ENCODE results near the gene CDK5. TPM values are rescaled to one million over a fixed set of nuclear protein-coding genes. Genes with fewer than 3 reads are reported as not detected.
"Not testable (repeated sequence)": the region's sequence is repeated elsewhere in the genome, so short reads cannot be mapped to it uniquely, and the experiment has no call there.

The CDK5 gene
- total RNA-seq, 2 donors from 2014 or later, result 22.2 to 25.2 TPM

- peak; percentile 67 for TF ChIP-seq CTCF (conservative IDR thresholded peaks at IDR 0.05)
- peaks cover 9% of the 10 kb centered on the region for H3K4me1 ChIP-seq (ENCODE audit: control insufficient read depth, insufficient read depth, low read length)
- H3K9ac ChIP-seq (ENCODE audit: extremely low read depth, low read length, poor library complexity, severe bottlenecking), result peak within 1 kb of the TSS; percentile 83
- H3K27me3 Mint-ChIP-seq (ENCODE audit: insufficient read depth), result peaks cover 21% of the 10 kb centered on the region
- H3K4me3 ChIP-seq (ENCODE audit: low read length), result peak within 1 kb of the TSS; percentile 93
- H3K4me1 Mint-ChIP-seq, result peaks cover 27% of the 10 kb centered on the region
- peaks cover 4% of the 10 kb centered on the region for H3K36me3 ChIP-seq (ENCODE audit: control insufficient read depth, insufficient read depth, low read length)
- H3K27ac ChIP-seq (ENCODE audit: low read depth, low read length), result peak within 1 kb of the TSS; percentile 42
- H3K9me3 ChIP-seq (ENCODE audit: control insufficient read depth, low read length), result no peaks in the 10 kb centered on the region
- H3K27me3 ChIP-seq (ENCODE audit: control insufficient read depth, insufficient read depth, low read length, poor library complexity, severe bottlenecking), result no peaks in the 10 kb centered on the region
- peak within 1 kb of the TSS; percentile 99 for H3K27ac Mint-ChIP-seq
- DNase-seq, result peak; percentile 99
- WGBS, 2 experiments (ENCODE audit: insufficient coverage in 1 of 2, insufficient read length in 1 of 2), result 0 to 1% methylated on average over 32 to 53 of the region's 53 CpGs
- no peaks in the 10 kb centered on the region for H3K36me3 Mint-ChIP-seq (ENCODE audit: low read depth)
- H3K9me3 Mint-ChIP-seq, result no peaks in the 10 kb centered on the region
- peak within 1 kb of the TSS; percentile 86 for H3K4me3 Mint-ChIP-seq
Observed at GRCh38 chr7:151028131-151028947, 29.4 kb downstream of the CDK5 start, which contains the start of gene ABCB8. TSS of gene ABCB8 (plus strand) at chr7:151028450. CDS start at chr7:151028516, 66 bp downstream.

DNA sequence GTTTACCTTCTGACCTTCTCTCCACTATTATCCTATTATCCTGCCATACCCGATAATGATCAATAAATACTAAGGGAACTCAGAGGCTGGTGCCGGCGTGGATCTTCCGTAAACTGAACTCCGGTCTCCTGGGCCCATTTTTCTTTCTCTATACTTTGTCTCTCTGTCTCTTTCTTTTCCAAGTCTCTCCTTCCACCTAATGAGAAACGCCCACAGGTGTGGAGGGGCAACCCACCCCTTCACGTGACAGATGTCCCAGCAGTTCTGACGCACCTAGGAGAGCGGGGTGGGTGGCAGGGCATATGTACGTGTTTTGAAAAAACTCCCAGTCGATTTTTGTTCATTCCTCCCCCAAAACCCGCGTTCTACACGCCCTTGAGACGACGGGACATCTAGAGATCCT lies 30.0 kb downstream of the CDK5 start:
- WGBS, 2 experiments (ENCODE audit: insufficient coverage in 1 of 2, insufficient read length in 1 of 2), result 8 to 17% methylated on average over 5 to 16 of the region's 16 CpGs

GRCh38 chr7:151026771-151027727 lies 30.6 kb downstream of the CDK5 start:
- Mint-ChIP-seq H3K4me3 (peak overlapping the region; percentile 86), H3K4me1 (peaks cover 27% of the 10 kb centered on the region), H3K27ac (peak overlapping the region; percentile 99), H3K27me3 (ENCODE audit: insufficient read depth) (peaks cover 28% of the 10 kb centered on the region)
- not testable (repeated sequence) for H3K27me3 ChIP-seq (ENCODE audit: control insufficient read depth, insufficient read depth, low read length, poor library complexity, severe bottlenecking); H3K4me1 ChIP-seq (ENCODE audit: control insufficient read depth, insufficient read depth, low read length); H3K36me3 Mint-ChIP-seq (ENCODE audit: low read depth); H3K9me3 Mint-ChIP-seq; H3K36me3 ChIP-seq (ENCODE audit: control insufficient read depth, insufficient read depth, low read length); H3K27ac ChIP-seq (ENCODE audit: low read depth, low read length); H3K9me3 ChIP-seq (ENCODE audit: control insufficient read depth, low read length)
- peak overlapping the region; percentile 93 for H3K4me3 ChIP-seq (ENCODE audit: low read length)
- peak overlapping the region; percentile 83 for H3K9ac ChIP-seq (ENCODE audit: extremely low read depth, low read length, poor library complexity, severe bottlenecking)
- DNase-seq, result peak; percentile 73
- WGBS, 2 experiments (ENCODE audit: insufficient coverage in 1 of 2, insufficient read length in 1 of 2), result 27 to 40% methylated on average over 12 to 19 of the region's 19 CpGs

More for the DNA sequence above, 30.0 kb downstream of the CDK5 start:
- H3K4me1 ChIP-seq (ENCODE audit: control insufficient read depth, insufficient read depth, low read length); DNase-seq; H3K36me3 Mint-ChIP-seq (ENCODE audit: low read depth); H3K9me3 Mint-ChIP-seq; H3K27me3 ChIP-seq (ENCODE audit: control insufficient read depth, insufficient read depth, low read length, poor library complexity, severe bottlenecking); H3K9me3 ChIP-seq (ENCODE audit: control insufficient read depth, low read length); H3K36me3 ChIP-seq (ENCODE audit: control insufficient read depth, insufficient read depth, low read length): not testable (repeated sequence)
- peak overlapping the region; percentile 99 for H3K27ac Mint-ChIP-seq
- H3K4me3 Mint-ChIP-seq, result peak overlapping the region; percentile 86
- H3K27me3 Mint-ChIP-seq (ENCODE audit: insufficient read depth), result peaks cover 27% of the 10 kb centered on the region
- Histone ChIP-seq H3K27ac (ENCODE audit: low read depth, low read length) (peak overlapping the region; percentile 42), H3K9ac (ENCODE audit: extremely low read depth, low read length, poor library complexity, severe bottlenecking) (peak overlapping the region; percentile 83), H3K4me3 (ENCODE audit: low read length) (peak overlapping the region; percentile 93)
- peaks cover 27% of the 10 kb centered on the region for H3K4me1 Mint-ChIP-seq

All from endodermal cell (in vitro differentiated cells).